ENCODE results near the gene TMPRSS11A.

Gene TMPRSS11A

GRCh38 chr4:67871867-67872266, 91.4 kb downstream of the TMPRSS11A start:
- DNase-seq (ENCODE audit: low read depth in 2 of 2): no peak

GRCh38 chr4:67869580-67870190, 93.6 kb downstream of the TMPRSS11A start:
- no peak for DNase-seq (ENCODE audit: low read depth in 2 of 2)

GRCh38 chr4:67861513-67861912, 101.8 kb downstream of the TMPRSS11A start:
- no peak for DNase-seq (ENCODE audit: low read depth in 2 of 2)

Data from stimulated activated CD4-positive, alpha-beta T cell treated with anti-CD3 and anti-CD28 coated beads, Interleukin-4, amount 100 ng/mL, for 48 hours (primary cell).